OCI-LY1 (cell line): ENCODE results near the gene PTPN21.
"Not testable (repeated sequence)": the region's sequence is repeated elsewhere in the genome, so short reads cannot be mapped to it uniquely, and the experiment has no call there.

Experiments used
- H2AFZ ChIP-seq: fragments of 200-600 bp; sonication (generic), shearing (Covaris generic); 2 replicates; pipeline ENCODE4 v1.6.0; 2014; ENCODE audit warnings: antibody characterized with exemption, mild to moderate bottlenecking, low read length
- H3F3A ChIP-seq: fragments of 200-600 bp; sonication (generic), shearing (Covaris generic); 2 replicates; pipeline ENCODE4 v1.6.0; 2014; ENCODE audit warnings: mild to moderate bottlenecking, antibody characterized with exemption, low read length, moderate library complexity; ENCODE audit not compliant: insufficient read depth
- H3K27ac ChIP-seq: fragments of 200-600 bp; sonication (generic); 2 replicates; pipeline ENCODE4 v1.5.1; 2014; ENCODE audit warnings: low read length, mixed run types, mild to moderate bottlenecking, low read depth; ENCODE audit not compliant: poor library complexity, severe bottlenecking
- H3K27me3 ChIP-seq: fragments of 200-600 bp; sonication (generic); 2 replicates; pipeline ENCODE4 v1.6.0; 2014; ENCODE audit warnings: antibody characterized with exemption, mild to moderate bottlenecking, low read length, moderate library complexity; ENCODE audit not compliant: insufficient read depth
- H3K36me3 ChIP-seq: fragments of 200-600 bp; sonication (generic); 2 replicates; pipeline ENCODE4 v1.6.1; 2014; ENCODE audit warnings: mild to moderate bottlenecking, antibody characterized with exemption, low read length, moderate library complexity, mixed read lengths; ENCODE audit not compliant: insufficient read depth
- H3K4me1 ChIP-seq: fragments of 200-600 bp; sonication (generic); 2 replicates; pipeline ENCODE4 v1.5.1; 2014; ENCODE audit warnings: mild to moderate bottlenecking, low read length, moderate library complexity; ENCODE audit not compliant: insufficient read depth, severe bottlenecking
- H3K4me2 ChIP-seq: fragments of 200-600 bp; sonication (generic), shearing (Covaris generic); 2 replicates; pipeline ENCODE4 v1.6.1; 2014; ENCODE audit warnings: low read length
- H3K4me3 ChIP-seq: fragments of 200-600 bp; sonication (generic); 2 replicates; pipeline ENCODE4 v1.5.1; 2014; ENCODE audit warnings: low read length, low read depth, mild to moderate bottlenecking, mixed read lengths; ENCODE audit not compliant: poor library complexity, severe bottlenecking
- H3K79me2 ChIP-seq: fragments of 200-600 bp; shearing (Covaris generic); 2 replicates; pipeline ENCODE4 v1.6.1; 2016; ENCODE audit warnings: mixed run types, low read length, mixed read lengths; ENCODE audit not compliant: insufficient read depth
- H3K9ac ChIP-seq: fragments of 200-600 bp; sonication (generic), shearing (Covaris generic); 2 replicates; pipeline ENCODE4 v1.6.1; 2014; ENCODE audit warnings: mild to moderate bottlenecking, low read length, mixed read lengths
- H3K9me2 ChIP-seq: fragments of 200-600 bp; sonication (generic), shearing (Covaris generic); 2 replicates; pipeline ENCODE4 v1.6.1; 2014; ENCODE audit warnings: low read depth, mild to moderate bottlenecking, low read length, mixed read lengths
- H3K9me3 ChIP-seq: fragments of 200-600 bp; shearing (Covaris generic); 2 replicates; pipeline ENCODE4 v1.6.1; 2014; ENCODE audit warnings: low read length, mixed read lengths
- H4K20me1 ChIP-seq: fragments of 200-600 bp; sonication (generic), shearing (Covaris generic); 2 replicates; pipeline ENCODE4 v1.6.0; 2016; ENCODE audit warnings: mild to moderate bottlenecking, low read length; ENCODE audit not compliant: insufficient read depth
- CTCF ChIP-seq: fragments of 200-600 bp; sonication (generic), shearing (Covaris generic); IDR thresholded peaks from 2 replicates; pipeline ENCODE4 v1.5.1; 2017; ENCODE audit warnings: mild to moderate bottlenecking, antibody characterized with exemption, low read length, moderate library complexity, mixed read lengths
- EZH2 ChIP-seq: fragments of 200-600 bp; sonication (generic), shearing (Covaris generic); IDR thresholded peaks from 2 replicates; pipeline ENCODE4 v1.8.0; 2017; ENCODE audit warnings: borderline replicate concordance, mixed run types, mild to moderate bottlenecking, antibody characterized with exemption, low read length, moderate library complexity, mixed read lengths

The PTPN21 gene

GRCh38 chr14:88535149-88535548 is 19.7 kb downstream of the PTPN21 start:
- H3K4me1 ChIP-seq = no peaks in the 10 kb centered on the region
- H3K4me3 ChIP-seq = no peak overlapping the region
- no peak overlapping the region for H2AFZ ChIP-seq
- H3K4me2 ChIP-seq = no peak overlapping the region
- H3F3A ChIP-seq = no peaks in the 10 kb centered on the region
- H4K20me1 ChIP-seq = no peaks in the 10 kb centered on the region
- no peaks in the 10 kb centered on the region for H3K27me3 ChIP-seq
- H3K36me3 ChIP-seq = no peaks in the 10 kb centered on the region
- TF ChIP-seq CTCF (no peak), EZH2 (no peak)
- H3K9me3 ChIP-seq = no peaks in the 10 kb centered on the region
- no peaks in the 10 kb centered on the region for H3K79me2 ChIP-seq
- H3K27ac ChIP-seq = no peak overlapping the region
- H3K9me2 ChIP-seq = no peaks in the 10 kb centered on the region
- no peak overlapping the region for H3K9ac ChIP-seq

- Histone ChIP-seq H3K27me3 (no peaks in the 10 kb centered on the region), H3K79me2 (no peaks in the 10 kb centered on the region), H3K9ac (no peak overlapping the region), H3F3A (no peaks in the 10 kb centered on the region), H4K20me1 (no peaks in the 10 kb centered on the region), H3K4me1 (no peaks in the 10 kb centered on the region), H3K9me3 (no peaks in the 10 kb centered on the region), H2AFZ (no peak overlapping the region), H3K27ac (no peak overlapping the region), H3K36me3 (no peaks in the 10 kb centered on the region), H3K4me3 (no peak overlapping the region), H3K4me2 (no peak overlapping the region), H3K9me2 (no peaks in the 10 kb centered on the region)
- TF ChIP-seq EZH2 (no peak), CTCF (no peak)
These were observed 21.7 kb downstream of the PTPN21 start for GRCh38 chr14:88533064-88533602.

- not testable (repeated sequence) for H3K4me3 ChIP-seq, H3K9ac ChIP-seq, H4K20me1 ChIP-seq
These were observed 24.9 kb downstream of the PTPN21 start for GRCh38 chr14:88529889-88530288.

GRCh38 chr14:88522393-88522792 is 32.4 kb downstream of the PTPN21 start:
- Histone ChIP-seq H3K9me3 (no peaks in the 10 kb centered on the region), H3K4me2 (no peak overlapping the region), H3K27me3 (no peaks in the 10 kb centered on the region), H3K27ac (no peak overlapping the region), H4K20me1 (no peaks in the 10 kb centered on the region), H3K9me2 (no peaks in the 10 kb centered on the region), H3K36me3 (no peaks in the 10 kb centered on the region), H3F3A (no peaks in the 10 kb centered on the region), H3K79me2 (no peaks in the 10 kb centered on the region), H3K9ac (no peak overlapping the region), H3K4me1 (no peaks in the 10 kb centered on the region), H2AFZ (no peak overlapping the region), H3K4me3 (no peak overlapping the region)
- TF ChIP-seq EZH2 (no peak), CTCF (no peak)

More at GRCh38 chr14:88529889-88530288, 24.9 kb downstream of the PTPN21 start:
- H3K4me2 ChIP-seq, H3K36me3 ChIP-seq, H3K9me2 ChIP-seq, H3F3A ChIP-seq, H3K4me1 ChIP-seq, H3K79me2 ChIP-seq, H3K9me3 ChIP-seq, H3K27me3 ChIP-seq, H3K27ac ChIP-seq, H2AFZ ChIP-seq: not testable (repeated sequence)
